GM10248 (cell line): ENCODE measurements around the gene BAZ1B.

Experiments used
- CTCF ChIA-PET: fragments of 300-600 bp; sonication (Branson Sonifier 250); formaldehyde crosslinking; extraction: SDS; loops from one replicate; lab custom pipeline; 2021; ENCODE audit warnings: antibody characterized with exemption; lab: Yijun Ruan, JAX
- POLR2A ChIA-PET: fragments of 350-650 bp; sonication (Branson Sonifier 250); formaldehyde crosslinking; extraction: SDS; loops from one replicate; lab custom pipeline; 2020; ENCODE audit warnings: antibody characterized with exemption; lab: Yijun Ruan, JAX
- DNase-seq: peaks from one replicate; pipeline ENCODE4 v3.0.0; 2012; ENCODE audit errors: extremely low spot score
- CTCF ChIP-seq: IDR thresholded peaks from 2 replicates; pipeline ENCODE4 v1.5.1; 2012; ENCODE audit warnings: mild to moderate bottlenecking, low read depth; ENCODE audit errors: extremely low read depth, missing control alignments, control extremely low read depth

The BAZ1B gene

DNA sequence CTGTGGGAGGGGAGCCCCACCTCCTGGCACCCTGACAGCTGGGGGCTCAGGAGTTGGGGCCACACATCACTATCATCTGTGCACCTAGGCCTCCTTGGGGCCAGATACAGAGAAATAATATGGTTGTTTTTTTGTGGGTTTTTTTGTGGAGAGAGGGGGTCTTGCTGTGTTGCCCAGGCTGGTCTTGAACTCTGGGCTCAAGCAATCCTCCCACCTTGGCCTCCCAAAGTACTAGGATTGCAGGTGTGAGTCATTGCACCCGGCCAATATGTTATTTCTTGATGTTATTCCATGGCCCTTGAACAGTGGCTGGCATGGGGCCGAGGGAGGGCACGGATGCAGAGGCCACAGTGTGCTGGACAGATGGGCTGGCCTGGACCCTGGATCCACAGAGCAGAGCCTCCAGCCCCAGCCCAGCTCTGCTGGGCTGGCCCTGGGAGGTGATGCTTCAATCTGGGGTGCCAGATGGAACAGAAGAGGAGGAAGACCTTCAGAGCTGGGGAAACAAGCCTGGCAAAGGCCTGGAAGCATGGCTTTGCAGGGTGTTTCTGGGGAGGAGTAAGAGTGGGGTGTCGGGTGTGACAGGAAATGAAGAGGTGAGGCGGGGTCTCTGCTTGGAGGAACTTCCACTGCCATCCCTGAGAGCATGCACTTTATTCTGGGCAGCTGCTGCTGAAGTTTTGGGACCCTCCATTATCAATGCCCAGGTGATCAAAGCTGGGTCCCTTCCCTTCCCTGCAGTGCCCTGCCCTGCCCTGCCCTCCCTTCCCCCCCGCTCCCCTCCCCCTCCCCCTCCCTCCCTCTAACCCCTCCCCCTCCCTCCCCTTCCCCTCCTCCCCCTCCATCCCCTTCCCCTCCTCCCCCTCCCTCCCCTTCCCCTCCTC is 92.2 kb downstream of the BAZ1B start:
- no peak for DNase-seq
- ChIA-PET POLR2A (no interaction called here), CTCF (no interaction called here)
- TF ChIP-seq CTCF, result no peak

GRCh38 chr7:73429215-73429614 is 92.9 kb downstream of the BAZ1B start:
- ChIA-PET CTCF (no interaction called here), POLR2A (no interaction called here)
- no peak for TF ChIP-seq CTCF
- no peak for DNase-seq

DNA sequence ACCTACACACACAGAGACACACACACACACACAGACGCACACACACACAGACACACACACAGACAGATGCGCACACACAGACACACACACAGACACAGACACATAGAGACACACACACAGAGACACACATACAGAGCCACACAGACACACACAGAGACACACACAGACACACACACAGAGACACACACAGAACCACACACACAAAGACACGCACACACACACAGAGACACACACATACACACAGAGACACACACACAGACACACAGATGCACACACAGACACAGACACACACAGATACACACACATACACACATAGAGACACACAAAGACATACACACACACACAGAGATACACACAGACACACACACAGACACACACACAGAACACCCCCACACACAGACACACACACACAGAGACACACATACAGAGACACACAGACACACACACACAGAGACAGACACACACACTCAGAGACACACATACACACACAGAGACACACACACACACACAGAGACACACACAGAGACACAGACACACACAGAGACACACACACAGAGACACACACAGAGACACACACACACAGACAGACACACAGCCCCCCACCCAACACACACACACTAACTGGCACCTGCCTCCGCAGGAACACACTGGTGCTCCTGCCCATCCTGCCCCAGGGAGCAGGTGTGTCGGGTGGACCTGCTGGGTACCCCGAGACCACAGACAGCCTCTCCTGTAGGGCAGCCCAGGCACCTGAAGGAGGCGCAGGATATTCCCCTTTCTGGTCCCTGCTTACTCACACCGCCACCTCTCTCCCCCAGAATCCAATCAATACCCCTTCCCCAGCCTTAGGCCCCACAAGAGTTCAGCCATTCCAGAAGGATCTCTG is 93.9 kb downstream of the BAZ1B start:
- ChIA-PET CTCF (no interaction called here), POLR2A (no interaction called here)
- DNase-seq, result no peak
- TF ChIP-seq CTCF, result no peak

- ChIA-PET CTCF (interaction anchor here (1.6 kb wide), 1 partner anchor 26 kb away, joined by 6 read pairs; no protein-coding TSS in a partner anchor), POLR2A (no interaction called here)
- TF ChIP-seq CTCF, result no peak
- no peak for DNase-seq
Measured at GRCh38 chr7:73426016-73426415, 96.1 kb downstream of the BAZ1B start.

GRCh38 chr7:73425356-73425983 is 96.6 kb downstream of the BAZ1B start:
- ChIA-PET CTCF (no interaction called here), POLR2A (no interaction called here)
- TF ChIP-seq CTCF, result no peak
- no peak for DNase-seq

DNA sequence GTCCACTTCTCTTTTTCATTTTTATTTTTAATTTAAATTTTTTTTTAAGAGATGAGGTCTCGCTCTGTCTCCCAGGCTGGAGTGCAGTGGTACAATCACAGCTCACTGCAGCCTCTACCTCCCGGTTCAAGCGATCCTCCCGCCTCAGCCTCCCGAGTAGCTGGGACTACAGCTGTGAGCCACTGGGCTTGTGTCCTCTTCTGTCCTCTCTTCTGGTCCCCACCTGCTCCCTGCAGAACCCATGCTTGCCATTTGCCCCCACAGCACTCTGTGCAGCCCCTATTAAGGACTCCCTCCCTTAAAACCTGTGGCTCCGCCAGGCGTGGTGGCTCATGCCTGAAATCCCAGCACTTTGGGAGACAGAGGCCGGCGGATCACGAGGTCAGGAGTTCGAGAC is 97.6 kb downstream of the BAZ1B start:
- CTCF ChIA-PET, result interaction anchor here (1.5 to 3.1 kb wide), 2 partner anchors 21 to 27 kb away, joined by 4 to 13 read pairs; no protein-coding TSS in a partner anchor
- no peak for TF ChIP-seq CTCF

More for the DNA sequence above, 97.6 kb downstream of the BAZ1B start:
- no peak for DNase-seq
- POLR2A ChIA-PET, result no interaction called here
